H1 (cell line): ENCODE measurements around the gene PSMC5. TPM values are rescaled to one million over a fixed set of nuclear protein-coding genes. Genes with fewer than 3 reads are reported as not detected.

Source experiments
- CTCF ChIA-PET: fragments of 300-600 bp; sonication (Branson Sonifier 250); formaldehyde crosslinking; loops from one replicate; lab custom pipeline; 2021; ENCODE audit not compliant: partially characterized antibody; lab: Charles Lee
- POLR2A ChIA-PET: fragments of 300-600 bp; sonication (Branson Sonifier 250); formaldehyde crosslinking; loops from one replicate; lab custom pipeline; 2021; ENCODE audit warnings: inconsistent platforms; ENCODE audit not compliant: partially characterized antibody; lab: Charles Lee
- DNase-seq, 2 experiments: peaks; one replicate each; pipeline versions ENCODE4 v3.0.0 to v3.0.0-alpha.2; 2010 to 2022; ENCODE audit warnings: low spot score in 2 of 2, low read depth in 1 of 2, mixed read lengths in 1 of 2
- FAIRE-seq: peaks from 2 replicates; lab custom pipeline; 2011; peaks lifted over from hg19 to GRCh38; lab: Jason Lieb, UNC
- H2AFZ ChIP-seq: 2 replicates; pipeline ENCODE4 v1.8.1; 2012; ENCODE audit warnings: low read length, inconsistent platforms
- H2AK5ac ChIP-seq: 2 replicates; pipeline ENCODE4 v1.6.1; 2013; ENCODE audit warnings: low read depth, low read length
- H2BK120ac ChIP-seq: replicated peaks from 2 replicates; pipeline ENCODE3; 2013; ENCODE audit warnings: low read depth, low read length, inconsistent platforms
- H2BK12ac ChIP-seq: 2 replicates; pipeline ENCODE4 v1.6.1; 2013; ENCODE audit warnings: low read depth, low read length
- H2BK15ac ChIP-seq: 2 replicates; pipeline ENCODE4 v1.6.1; 2013; ENCODE audit warnings: low read length
- H2BK20ac ChIP-seq: 2 replicates; pipeline ENCODE4 v1.6.1; 2013; ENCODE audit warnings: low read length
- H2BK5ac ChIP-seq: 2 replicates; pipeline ENCODE4 v1.6.1; 2013; ENCODE audit warnings: low read depth, low read length
- H3K14ac ChIP-seq: 2 replicates; pipeline ENCODE4 v1.6.1; 2013; ENCODE audit warnings: inconsistent platforms; ENCODE audit not compliant: insufficient read length
- H3K18ac ChIP-seq: 2 replicates; pipeline ENCODE4 v1.6.1; 2013; ENCODE audit warnings: low read length; ENCODE audit errors: extremely low read depth
- H3K23ac ChIP-seq: 2 replicates; pipeline ENCODE4 v1.6.1; 2013; ENCODE audit warnings: inconsistent platforms; ENCODE audit not compliant: insufficient read length
- H3K23me2 ChIP-seq: 2 replicates; pipeline ENCODE4 v1.6.1; 2013; ENCODE audit warnings: low read depth, low read length
- H3K27ac ChIP-seq: 2 replicates; pipeline ENCODE4 v1.6.1; 2011; ENCODE audit warnings: low read depth, low read length, inconsistent platforms
- H3K27me3 ChIP-seq, 4 experiments: replicated peaks in 1 of 4; 1 replicate in 1 of 4; 2 replicates in 3 of 4; pipeline versions ENCODE4 v1.6.1 to v1.8.1; 2011 to 2013; ENCODE audit warnings: low read length in 3 of 4, mild to moderate bottlenecking in 3 of 4, inconsistent platforms in 2 of 4, mixed read lengths in 2 of 4, moderate library complexity in 1 of 4; ENCODE audit not compliant: control insufficient read depth in 3 of 4, insufficient read depth in 3 of 4; ENCODE audit errors: extremely low read depth in 1 of 4
- H3K36me3 ChIP-seq, 4 experiments: 2 replicates each; pipeline versions ENCODE4 v1.6.1 to v1.8.1; 2011 to 2013; ENCODE audit warnings: mild to moderate bottlenecking in 4 of 4, low read length in 3 of 4, moderate library complexity in 2 of 4, control low read depth in 1 of 4, inconsistent platforms in 1 of 4; ENCODE audit not compliant: insufficient read depth in 4 of 4, control insufficient read depth in 2 of 4
- H3K4ac ChIP-seq: replicated peaks from 2 replicates; pipeline ENCODE3; 2013; ENCODE audit warnings: low read length, low read depth, mixed read lengths, inconsistent platforms; ENCODE audit not compliant: insufficient read length
- H3K4me1 ChIP-seq, 4 experiments: replicated peaks in 1 of 4; 1 replicate in 1 of 4; 2 replicates in 3 of 4; pipeline versions ENCODE4 v1.6.1 to v1.8.1; 2011 to 2013; ENCODE audit warnings: low read length in 3 of 4, inconsistent platforms in 2 of 4, mixed read lengths in 1 of 4; ENCODE audit not compliant: insufficient read depth in 4 of 4, control insufficient read depth in 3 of 4
- H3K4me2 ChIP-seq, 2 experiments: 2 replicates each; pipeline versions ENCODE4 v1.6.1 to v1.8.1; 2011 to 2013; ENCODE audit warnings: low read depth in 2 of 2, low read length in 2 of 2, control low read depth in 1 of 2, inconsistent platforms in 1 of 2, mild to moderate bottlenecking in 1 of 2; ENCODE audit not compliant: insufficient read depth in 1 of 2
- H3K4me3 ChIP-seq, 4 experiments: fragments of 200-600, 300-600 bp in 1 of 4; sonication (generic), shearing (Covaris generic), sonication (Bioruptor Twin) in 1 of 4; 2 replicates each; pipeline versions ENCODE4 v1.5.1 to v1.8.1; 2011 to 2016; ENCODE audit warnings: low read length in 4 of 4, low read depth in 3 of 4, control low read depth in 2 of 4, inconsistent platforms in 2 of 4, mild to moderate bottlenecking in 2 of 4, mixed read lengths in 1 of 4, moderate library complexity in 1 of 4; ENCODE audit not compliant: insufficient read depth in 2 of 4; ENCODE audit errors: extremely low read depth in 1 of 4
- H3K56ac ChIP-seq: replicated peaks from 2 replicates; pipeline ENCODE3; 2013; ENCODE audit warnings: low read depth, mild to moderate bottlenecking, mixed read lengths, low read length, inconsistent platforms; ENCODE audit not compliant: insufficient read length
- H3K79me1 ChIP-seq: 2 replicates; pipeline ENCODE4 v1.6.1; 2013; ENCODE audit warnings: low read depth, low read length, control low read depth
- H3K79me2 ChIP-seq, 2 experiments: 2 replicates each; pipeline versions ENCODE4 v1.6.1 to v1.8.1; 2012 to 2013; ENCODE audit warnings: low read length in 2 of 2, mild to moderate bottlenecking in 2 of 2, inconsistent platforms in 1 of 2; ENCODE audit not compliant: insufficient read depth in 2 of 2, control insufficient read depth in 1 of 2
- H3K9ac ChIP-seq, 4 experiments: replicated peaks in 1 of 4; 1 replicate in 1 of 4; 2 replicates in 3 of 4; pipeline versions ENCODE4 v1.6.1 to v1.8.1; 2011 to 2013; ENCODE audit warnings: low read depth in 3 of 4, low read length in 3 of 4, control low read depth in 2 of 4, mild to moderate bottlenecking in 2 of 4, moderate library complexity in 2 of 4, inconsistent platforms in 1 of 4; ENCODE audit errors: extremely low read depth in 1 of 4
- H3K9me3 ChIP-seq, 2 experiments: 2 replicates each; pipeline versions ENCODE4 v1.6.1 to v1.8.1; 2012 to 2013; ENCODE audit warnings: mild to moderate bottlenecking in 2 of 2, moderate library complexity in 2 of 2, control low read depth in 1 of 2, inconsistent platforms in 1 of 2, low read depth in 1 of 2, low read length in 1 of 2, mixed read lengths in 1 of 2; ENCODE audit not compliant: insufficient read depth in 2 of 2
- H4K20me1 ChIP-seq, 2 experiments: replicated peaks in 1 of 2; 2 replicates each; pipeline versions ENCODE3 to v1.8.1; 2011 to 2013; ENCODE audit warnings: inconsistent platforms in 2 of 2, low read length in 2 of 2, mild to moderate bottlenecking in 1 of 2; ENCODE audit not compliant: insufficient read depth in 2 of 2, control insufficient read depth in 1 of 2
- H4K5ac ChIP-seq: 2 replicates; pipeline ENCODE4 v1.6.1; 2013; ENCODE audit warnings: low read length, low read depth, mixed read lengths, inconsistent platforms; ENCODE audit not compliant: insufficient read length
- H4K8ac ChIP-seq: 2 replicates; pipeline ENCODE4 v1.8.0; 2013; ENCODE audit warnings: mild to moderate bottlenecking, moderate library complexity, low read length, inconsistent platforms; ENCODE audit not compliant: insufficient read depth; ENCODE audit errors: extremely low read depth
- H4K91ac ChIP-seq: replicated peaks from 2 replicates; pipeline ENCODE3; 2013; ENCODE audit warnings: low read length, mixed read lengths, inconsistent platforms; ENCODE audit not compliant: insufficient read length
- POLR2A ChIP-seq, 2 experiments: IDR thresholded peaks; 1 replicate in 1 of 2; 2 replicates in 1 of 2; pipeline ENCODE4 v1.6.1; 2011; ENCODE audit warnings: low read depth in 2 of 2, low read length in 2 of 2, mild to moderate bottlenecking in 2 of 2; ENCODE audit errors: control extremely low read depth in 1 of 2
- TAF7 ChIP-seq: optimal IDR thresholded peaks from 2 replicates; pipeline ENCODE3; 2011; ENCODE audit warnings: low read depth, mild to moderate bottlenecking, inconsistent platforms, low read length, moderate library complexity, borderline replicate concordance
- WGBS, 2 experiments: shearing (Covaris generic) in 1 of 2; methylation state at CpG; one replicate each; pipeline versions ENCODE4 v1.1.6 to v1.1.7; 2013 to 2015; ENCODE audit warnings: low lambda C conversion rate in 2 of 2, mixed read lengths in 2 of 2, inconsistent platforms in 1 of 2, low coverage in 1 of 2, missing lambda C conversion rate in 1 of 2; ENCODE audit not compliant: insufficient replicate concordance in 2 of 2, insufficient coverage in 1 of 2, insufficient read length in 1 of 2; ENCODE audit errors: extremely low coverage in 1 of 2, missing lambda C conversion rate in 1 of 2; 5-methylcytosine and 5-hydroxymethylcytosine counted together
- polyA plus RNA-seq, 7 experiments: library from polyadenylated mRNA; depleted of rRNA in 3 of 7; stranded (reverse) in 5 of 7; unstranded in 2 of 7; fragments of >200 nt in 5 of 7; fragments of 200-250 nt in 2 of 7; gene quantifications; 1 replicate in 5 of 7; 2 replicates in 1 of 7; 4 replicates in 1 of 7; pipeline versions ENCODE4 v1.2.1 to v1.2.3, GENCODE V29; 2011 to 2013; ENCODE audit warnings: missing spikeins in 2 of 7, mixed read lengths in 2 of 7
- total RNA-seq: library from RNA; stranded (reverse); fragmentation: NEBNext Ultra II Directional; extraction: Animal tissue kit (Norgen Biotek cat#: 25700); gene quantifications from 2 replicates; pipeline ENCODE4 v1.2.1, GENCODE V29; 2021

PSMC5 gene
- total and polyA plus RNA-seq, 2 of the 8 experiments (the other 6 are each of a cell fraction or from before 2014, with no cell fraction given), result 172 to 180 TPM

DNA sequence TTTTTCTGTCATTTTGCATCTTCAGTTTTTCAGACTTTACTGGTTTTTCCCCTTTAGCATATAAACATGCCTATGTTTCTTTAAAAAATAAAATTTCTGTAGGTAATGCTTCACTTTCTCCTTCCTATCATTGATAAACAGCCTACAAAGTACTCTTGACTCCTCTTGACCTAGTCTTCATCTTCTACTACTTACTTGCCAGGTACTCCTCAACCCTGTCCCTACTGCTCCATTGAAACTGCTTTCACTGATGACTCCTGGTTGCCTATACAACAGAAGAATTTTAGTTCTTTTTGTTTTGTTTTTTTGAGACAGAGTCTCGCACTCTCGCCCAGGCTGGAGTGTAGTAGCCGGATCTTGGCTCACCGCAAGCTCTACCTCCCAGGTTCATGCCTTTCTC, 46.3 kb upstream of the PSMC5 start:
- WGBS, 2 experiments, result 97% methylated on average over 4 of the region's 4 CpGs; no CpG with 5 or more reads in 1 of the 2 experiments
- no peak overlapping the region for H3K4ac ChIP-seq
- H3K18ac ChIP-seq, result no peak overlapping the region
- TF ChIP-seq TAF7, result no peak
- TF ChIP-seq POLR2A (IDR thresholded peaks at IDR 0.05; ENCODE audit: control extremely low read depth in 1 of 2, low read depth in 2 of 2, low read length in 2 of 2), result no peak
- ChIA-PET CTCF (interaction anchor here (1.1 to 1.7 kb wide), 4 partner anchors 13 to 53 kb away, joined by 3 read pairs; no protein-coding TSS in a partner anchor), POLR2A (interaction anchor here (0.9 to 24.4 kb wide), 6 partner anchors 7 to 70 kb away, joined by 3 to 481 read pairs (median 7); partner anchors contain the start of genes CCDC47, DDX42, FTSJ3 and PSMC5)
- H3K36me3 ChIP-seq, result peaks cover 3 to 48% (median 20%) of the 10 kb centered on the region in 4 experiments; a peak in 7 of 8 replicates
- peaks cover 4% of the 10 kb centered on the region; the same call in 1 of the 2 replicates for H3K79me1 ChIP-seq
- no peak overlapping the region for H2BK120ac ChIP-seq
- H3K4me1 ChIP-seq, result no peaks in the 10 kb centered on the region
- H3K23me2 ChIP-seq, result no peaks in the 10 kb centered on the region; the same call in 1 of the 2 replicates
- no peak for DNase-seq
- H3K79me2 ChIP-seq, result peaks cover 52 to 98% of the 10 kb centered on the region in 2 experiments
- H3K4me2 ChIP-seq, result no peak overlapping the region
- no peak overlapping the region for H3K27ac ChIP-seq
- H4K5ac ChIP-seq, result no peak overlapping the region
- no peaks in the 10 kb centered on the region for H3K9me3 ChIP-seq
- peaks cover 13 to 20% of the 10 kb centered on the region in 2 experiments for H4K20me1 ChIP-seq
- no peak overlapping the region for H2BK20ac ChIP-seq
- no peak overlapping the region for H3K56ac ChIP-seq
- FAIRE-seq, result no peak
- no peaks in the 10 kb centered on the region for H3K27me3 ChIP-seq
- H3K23ac ChIP-seq, result no peak overlapping the region
- no peak overlapping the region for H2BK12ac ChIP-seq
- H3K14ac ChIP-seq, result no peak overlapping the region
- H2BK15ac ChIP-seq, result no peak overlapping the region
- no peak overlapping the region for H2AFZ ChIP-seq
- H2AK5ac ChIP-seq, result no peak overlapping the region
- H2BK5ac ChIP-seq, result no peak overlapping the region
- no peak overlapping the region for H4K8ac ChIP-seq
- H4K91ac ChIP-seq, result no peak overlapping the region
- no peak overlapping the region for H3K4me3 ChIP-seq
- no peak overlapping the region for H3K9ac ChIP-seq
